Measurements from ENCODE around the gene HNRNPAB.

Gene HNRNPAB

DNA sequence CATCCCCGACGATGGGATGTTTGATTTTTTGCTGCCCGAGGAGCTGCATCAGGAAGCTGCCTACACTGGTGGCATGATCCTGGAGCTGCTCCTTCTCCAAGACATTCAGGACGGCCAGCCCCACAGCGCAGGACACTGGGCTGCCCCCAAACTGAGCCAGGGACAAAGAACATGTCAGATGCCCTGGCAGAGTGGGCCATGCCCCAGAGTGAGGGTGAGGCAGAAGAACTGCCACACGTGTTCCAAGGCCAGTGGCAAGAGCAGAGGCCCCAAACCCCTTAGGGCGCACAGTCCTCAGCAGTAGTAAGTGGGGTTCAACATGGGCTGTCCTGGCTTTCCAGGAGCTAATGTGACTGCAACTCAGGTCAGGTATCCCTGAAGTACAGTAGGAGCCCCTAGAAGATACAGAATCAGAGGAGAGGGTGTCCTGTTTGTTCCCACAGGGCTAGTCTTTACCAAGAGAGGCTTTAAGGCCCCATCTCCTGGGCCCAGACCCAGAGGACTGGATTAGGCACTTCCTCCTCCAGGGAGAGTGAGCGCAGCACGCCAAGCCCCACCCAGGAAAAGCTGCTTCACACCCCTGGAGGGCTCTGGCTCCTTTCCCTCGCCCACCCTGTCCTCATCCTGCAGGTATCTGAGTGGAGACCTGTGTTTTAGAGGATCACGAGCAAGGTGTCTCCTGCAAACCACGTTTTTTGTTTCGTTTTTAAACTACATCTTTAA lies 11.1 kb downstream of the HNRNPAB start:
- H3K36me3 ChIP-seq (ENCODE audit: control insufficient read depth in 1 of 2, insufficient read depth in 2 of 2, low read length in 2 of 2) = peaks cover 58 to 71% of the 10 kb centered on the region in 2 donors
- H3K4me3 ChIP-seq (ENCODE audit: low read depth in 1 of 2, low read length in 2 of 2) = no peak overlapping the region
- no peaks in the 10 kb centered on the region for H3K27me3 ChIP-seq (ENCODE audit: low read depth, low read length)
- H3K4me1 ChIP-seq (ENCODE audit: control insufficient read depth in 1 of 2, insufficient read depth in 2 of 2, low read length in 2 of 2) = peaks cover 0 to 5% of the 10 kb centered on the region in 2 donors
- no peaks in the 10 kb centered on the region for H3K9me3 ChIP-seq (ENCODE audit: control insufficient read depth in 1 of 2, low read length in 2 of 2)
- H3K27ac ChIP-seq (ENCODE audit: low read length) = peak overlapping the region; percentile 25

DNA sequence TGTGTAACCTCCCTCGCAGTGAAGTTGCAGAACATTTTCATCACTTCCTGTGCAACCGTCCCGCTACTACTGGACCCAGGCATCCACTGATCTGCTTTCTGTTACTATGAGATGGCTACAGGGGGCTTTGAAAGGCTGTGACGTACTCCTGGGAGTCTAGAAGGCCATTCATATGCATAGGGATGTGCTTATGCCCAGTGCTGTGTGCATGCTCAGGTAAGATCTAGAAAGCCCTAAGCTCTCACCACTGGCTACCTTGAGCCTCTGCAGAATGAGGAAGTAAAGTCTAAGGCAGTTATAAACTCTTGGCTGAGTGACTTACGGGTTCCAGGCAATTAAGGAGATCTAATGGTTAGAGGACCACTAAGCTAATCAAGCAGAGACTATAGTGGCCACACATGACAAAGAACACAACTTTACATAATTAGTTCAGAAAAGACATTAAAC lies 11.8 kb downstream of the HNRNPAB start:
- no peaks in the 10 kb centered on the region for H3K9me3 ChIP-seq (ENCODE audit: control insufficient read depth in 1 of 2, low read length in 2 of 2)
- peak overlapping the region; percentile 25 for H3K27ac ChIP-seq (ENCODE audit: low read length)
- H3K4me1 ChIP-seq (ENCODE audit: control insufficient read depth in 1 of 2, insufficient read depth in 2 of 2, low read length in 2 of 2) = peaks cover 0 to 5% of the 10 kb centered on the region in 2 donors
- no peak overlapping the region for H3K4me3 ChIP-seq (ENCODE audit: low read depth in 1 of 2, low read length in 2 of 2)
- no peaks in the 10 kb centered on the region for H3K27me3 ChIP-seq (ENCODE audit: low read depth, low read length)
- peaks cover 53 to 70% of the 10 kb centered on the region in 2 donors for H3K36me3 ChIP-seq (ENCODE audit: control insufficient read depth in 1 of 2, insufficient read depth in 2 of 2, low read length in 2 of 2)

DNA sequence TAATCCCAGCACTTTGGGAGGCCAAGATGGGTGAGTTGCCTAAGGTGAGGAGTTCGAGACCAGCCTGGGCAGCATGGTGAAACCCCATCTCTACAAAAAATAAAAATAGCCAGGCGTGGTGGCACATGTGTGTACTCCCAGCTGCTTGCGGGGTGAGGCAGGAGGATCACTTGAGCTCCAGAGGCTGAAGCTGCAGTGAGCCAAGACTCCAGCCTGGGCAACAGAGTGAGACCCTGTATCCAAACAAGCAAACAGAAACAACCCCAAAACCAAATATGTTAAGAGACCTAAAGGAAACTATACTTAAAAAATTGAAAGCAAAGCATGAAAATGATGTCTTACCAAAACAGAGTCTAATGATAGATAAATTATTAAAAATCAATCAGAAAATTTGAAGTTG lies 12.4 kb downstream of the HNRNPAB start:
- Histone ChIP-seq H3K4me3 (ENCODE audit: low read depth in 1 of 2, low read length in 2 of 2) (no peak overlapping the region), H3K9me3 (ENCODE audit: control insufficient read depth in 1 of 2, low read length in 2 of 2) (no peaks in the 10 kb centered on the region), H3K36me3 (ENCODE audit: control insufficient read depth in 1 of 2, insufficient read depth in 2 of 2, low read length in 2 of 2) (peaks cover 46 to 70% of the 10 kb centered on the region in 2 donors), H3K27me3 (ENCODE audit: low read depth, low read length) (no peaks in the 10 kb centered on the region), H3K27ac (ENCODE audit: low read length) (no peak overlapping the region), H3K4me1 (ENCODE audit: control insufficient read depth in 1 of 2, insufficient read depth in 2 of 2, low read length in 2 of 2) (peaks cover 0 to 5% of the 10 kb centered on the region in 2 donors)

DNA sequence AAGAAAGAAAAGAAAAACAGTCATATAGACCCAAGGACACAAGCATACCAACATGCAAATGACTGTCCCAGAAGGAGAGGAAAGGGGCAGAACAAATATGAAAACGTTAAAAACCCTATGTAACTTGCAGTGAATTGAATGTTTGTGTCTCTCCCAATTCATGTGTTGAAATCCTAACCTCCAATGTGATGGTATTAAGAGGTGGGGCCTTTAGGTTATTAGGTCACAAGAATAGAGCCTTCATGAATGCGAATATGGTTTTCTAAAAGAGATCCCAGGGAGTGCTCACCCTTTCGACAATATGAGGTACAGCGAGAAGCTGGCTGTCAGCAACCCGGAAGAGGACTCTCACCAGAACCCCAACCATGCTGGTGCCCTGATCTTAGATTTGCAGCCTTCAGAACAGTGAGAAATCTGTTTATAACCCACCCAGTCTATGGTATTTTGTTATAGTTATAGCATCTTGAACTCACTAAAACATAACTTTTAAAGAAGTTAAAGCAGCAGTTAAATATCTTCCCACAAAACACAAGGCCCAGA lies 14.0 kb downstream of the HNRNPAB start:
- H3K36me3 ChIP-seq (ENCODE audit: control insufficient read depth in 1 of 2, insufficient read depth in 2 of 2, low read length in 2 of 2) = peaks cover 38 to 63% of the 10 kb centered on the region in 2 donors
- peaks cover 0 to 5% of the 10 kb centered on the region in 2 donors for H3K4me1 ChIP-seq (ENCODE audit: control insufficient read depth in 1 of 2, insufficient read depth in 2 of 2, low read length in 2 of 2)
- no peaks in the 10 kb centered on the region for H3K9me3 ChIP-seq (ENCODE audit: control insufficient read depth in 1 of 2, low read length in 2 of 2)
- H3K27ac ChIP-seq (ENCODE audit: low read length) = no peak overlapping the region
- H3K27me3 ChIP-seq (ENCODE audit: low read depth, low read length) = no peaks in the 10 kb centered on the region
- H3K4me3 ChIP-seq (ENCODE audit: low read depth in 1 of 2, low read length in 2 of 2) = no peak overlapping the region

DNA sequence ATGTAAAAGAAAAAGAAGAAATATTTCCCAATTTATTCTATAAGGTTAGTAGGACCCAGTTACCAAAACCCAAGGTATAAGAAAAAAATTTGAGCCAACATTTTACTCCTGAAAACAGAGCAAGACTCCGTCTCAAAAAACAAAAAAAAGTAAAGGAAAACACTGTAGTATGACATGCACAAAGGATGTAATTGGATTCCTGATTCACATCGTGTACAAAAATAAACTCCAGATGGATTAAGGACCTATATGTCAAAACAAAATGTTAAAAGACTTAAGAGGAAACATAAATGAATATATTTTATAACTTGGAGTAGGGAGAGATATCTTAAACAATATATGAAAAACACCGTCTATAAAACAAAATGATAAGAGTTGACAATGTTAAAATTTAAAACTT lies 14.5 kb downstream of the HNRNPAB start:
- no peak overlapping the region for H3K27ac ChIP-seq (ENCODE audit: low read length)
- H3K4me1 ChIP-seq (ENCODE audit: control insufficient read depth in 1 of 2, insufficient read depth in 2 of 2, low read length in 2 of 2) = peaks cover 0 to 4% of the 10 kb centered on the region in 2 donors
- peaks cover 33 to 58% of the 10 kb centered on the region in 2 donors for H3K36me3 ChIP-seq (ENCODE audit: control insufficient read depth in 1 of 2, insufficient read depth in 2 of 2, low read length in 2 of 2)
- H3K9me3 ChIP-seq (ENCODE audit: control insufficient read depth in 1 of 2, low read length in 2 of 2) = no peaks in the 10 kb centered on the region
- H3K4me3 ChIP-seq (ENCODE audit: low read depth in 1 of 2, low read length in 2 of 2) = no peak overlapping the region
- no peaks in the 10 kb centered on the region for H3K27me3 ChIP-seq (ENCODE audit: low read depth, low read length)

DNA sequence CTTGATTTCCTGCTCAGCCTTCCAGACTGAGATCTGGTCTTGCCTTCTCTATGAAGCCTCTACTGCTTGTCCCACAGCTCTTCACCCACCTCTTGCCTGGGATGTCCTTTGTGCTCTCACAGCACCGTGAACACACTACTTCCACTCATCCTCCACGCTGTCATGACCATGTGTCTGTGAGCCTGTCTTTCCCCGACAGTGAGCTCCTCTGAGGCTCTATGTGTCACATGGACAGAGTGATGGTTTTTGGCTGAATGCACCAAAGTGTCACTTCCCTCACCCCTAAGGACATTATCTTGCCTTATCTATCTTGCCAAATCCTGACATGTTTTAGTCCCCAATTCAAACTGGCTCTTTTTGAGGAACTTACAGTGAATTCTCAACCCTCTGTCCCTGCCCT lies 16.9 kb downstream of the HNRNPAB start:
- Histone ChIP-seq H3K36me3 (ENCODE audit: control insufficient read depth in 1 of 2, insufficient read depth in 2 of 2, low read length in 2 of 2) (peaks cover 15 to 38% of the 10 kb centered on the region in 2 donors), H3K4me1 (ENCODE audit: control insufficient read depth in 1 of 2, insufficient read depth in 2 of 2, low read length in 2 of 2) (no peaks in the 10 kb centered on the region), H3K4me3 (ENCODE audit: low read depth in 1 of 2, low read length in 2 of 2) (no peak overlapping the region), H3K27ac (ENCODE audit: low read length) (no peak overlapping the region), H3K27me3 (ENCODE audit: low read depth, low read length) (no peaks in the 10 kb centered on the region), H3K9me3 (ENCODE audit: control insufficient read depth in 1 of 2, low read length in 2 of 2) (no peaks in the 10 kb centered on the region)

DNA sequence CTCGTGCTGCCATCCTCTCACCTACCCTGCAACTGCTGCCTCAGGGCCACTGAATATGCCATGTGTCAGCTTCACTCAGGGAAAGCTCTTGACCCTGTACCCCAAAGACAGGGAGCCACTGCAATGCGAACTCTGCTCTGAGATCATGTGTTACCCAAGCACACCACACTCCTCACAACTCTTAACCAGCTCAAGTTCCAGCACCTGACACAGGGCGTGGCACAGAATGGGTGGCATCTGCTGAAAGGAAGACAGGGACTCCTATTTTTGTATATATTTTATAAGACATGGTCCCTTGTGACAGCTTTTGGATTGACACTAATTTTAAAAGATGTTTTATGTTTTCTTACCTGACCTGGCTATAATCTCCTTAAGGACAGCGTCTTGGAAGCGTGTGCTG lies 17.5 kb downstream of the HNRNPAB start:
- Histone ChIP-seq H3K4me3 (ENCODE audit: low read depth in 1 of 2, low read length in 2 of 2) (no peak overlapping the region), H3K27ac (ENCODE audit: low read length) (no peak overlapping the region), H3K27me3 (ENCODE audit: low read depth, low read length) (no peaks in the 10 kb centered on the region), H3K36me3 (ENCODE audit: control insufficient read depth in 1 of 2, insufficient read depth in 2 of 2, low read length in 2 of 2) (peaks cover 12 to 38% of the 10 kb centered on the region in 2 donors), H3K9me3 (ENCODE audit: control insufficient read depth in 1 of 2, low read length in 2 of 2) (no peaks in the 10 kb centered on the region), H3K4me1 (ENCODE audit: control insufficient read depth in 1 of 2, insufficient read depth in 2 of 2, low read length in 2 of 2) (no peaks in the 10 kb centered on the region)

DNA sequence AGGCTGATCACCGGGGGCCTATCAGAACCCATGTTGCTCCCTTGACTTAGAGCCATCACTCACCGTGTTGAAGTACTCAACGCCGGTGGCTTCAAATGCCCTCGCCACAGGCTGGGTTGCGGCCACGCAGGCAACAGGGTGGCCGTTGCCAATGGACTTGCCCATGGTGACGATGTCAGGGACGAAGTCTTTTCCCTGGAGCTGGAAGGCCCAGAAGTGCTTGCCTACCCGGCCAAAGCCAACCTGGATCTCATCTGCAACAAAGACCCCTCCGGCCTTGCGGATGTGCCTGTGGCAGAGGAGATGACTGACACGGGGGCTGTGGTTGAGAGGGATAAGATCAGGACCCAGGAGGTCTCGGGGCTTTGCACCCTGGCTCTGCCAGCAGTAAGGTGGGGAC lies 18.0 kb downstream of the HNRNPAB start:
- H3K9me3 ChIP-seq (ENCODE audit: control insufficient read depth in 1 of 2, low read length in 2 of 2) = no peaks in the 10 kb centered on the region
- no peaks in the 10 kb centered on the region for H3K27me3 ChIP-seq (ENCODE audit: low read depth, low read length)
- H3K4me3 ChIP-seq (ENCODE audit: low read depth in 1 of 2, low read length in 2 of 2) = no peak overlapping the region
- no peaks in the 10 kb centered on the region for H3K4me1 ChIP-seq (ENCODE audit: control insufficient read depth in 1 of 2, insufficient read depth in 2 of 2, low read length in 2 of 2)
- peaks cover 14 to 42% of the 10 kb centered on the region in 2 donors for H3K36me3 ChIP-seq (ENCODE audit: control insufficient read depth in 1 of 2, insufficient read depth in 2 of 2, low read length in 2 of 2)
- no peak overlapping the region for H3K27ac ChIP-seq (ENCODE audit: low read length)

DNA sequence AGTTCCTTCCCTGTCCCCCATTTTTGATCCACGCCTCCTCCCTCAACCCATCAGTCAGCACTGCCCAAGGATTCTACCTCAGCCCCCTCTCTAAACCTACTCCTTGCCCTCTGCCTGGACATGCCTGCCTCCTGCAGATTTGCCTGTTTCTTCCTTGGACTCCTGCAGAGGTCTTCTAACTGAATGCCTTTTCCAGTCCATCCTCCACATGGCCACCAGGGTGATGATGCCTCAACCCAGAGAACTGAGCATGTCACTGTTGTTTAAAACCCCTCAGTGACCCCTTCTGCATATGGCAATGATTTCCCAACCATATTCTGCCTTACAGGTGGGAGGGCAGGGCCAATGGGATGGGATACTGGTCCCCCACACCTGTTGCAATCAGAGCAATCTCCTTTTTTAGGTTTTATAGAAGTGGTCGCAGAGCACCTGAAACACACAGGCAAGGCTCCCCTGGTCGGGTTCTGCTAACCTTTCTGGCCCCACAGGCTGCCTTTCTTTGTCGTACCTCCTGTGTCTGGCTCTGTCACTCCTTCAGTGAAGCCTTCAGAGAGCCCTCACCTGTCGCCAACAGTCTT lies 19.0 kb downstream of the HNRNPAB start:
- Histone ChIP-seq H3K36me3 (ENCODE audit: control insufficient read depth in 1 of 2, insufficient read depth in 2 of 2, low read length in 2 of 2) (peaks cover 24 to 50% of the 10 kb centered on the region in 2 donors), H3K4me1 (ENCODE audit: control insufficient read depth in 1 of 2, insufficient read depth in 2 of 2, low read length in 2 of 2) (no peaks in the 10 kb centered on the region), H3K4me3 (ENCODE audit: low read depth in 1 of 2, low read length in 2 of 2) (no peak overlapping the region), H3K9me3 (ENCODE audit: control insufficient read depth in 1 of 2, low read length in 2 of 2) (no peaks in the 10 kb centered on the region), H3K27me3 (ENCODE audit: low read depth, low read length) (no peaks in the 10 kb centered on the region), H3K27ac (ENCODE audit: low read length) (no peak overlapping the region)

DNA sequence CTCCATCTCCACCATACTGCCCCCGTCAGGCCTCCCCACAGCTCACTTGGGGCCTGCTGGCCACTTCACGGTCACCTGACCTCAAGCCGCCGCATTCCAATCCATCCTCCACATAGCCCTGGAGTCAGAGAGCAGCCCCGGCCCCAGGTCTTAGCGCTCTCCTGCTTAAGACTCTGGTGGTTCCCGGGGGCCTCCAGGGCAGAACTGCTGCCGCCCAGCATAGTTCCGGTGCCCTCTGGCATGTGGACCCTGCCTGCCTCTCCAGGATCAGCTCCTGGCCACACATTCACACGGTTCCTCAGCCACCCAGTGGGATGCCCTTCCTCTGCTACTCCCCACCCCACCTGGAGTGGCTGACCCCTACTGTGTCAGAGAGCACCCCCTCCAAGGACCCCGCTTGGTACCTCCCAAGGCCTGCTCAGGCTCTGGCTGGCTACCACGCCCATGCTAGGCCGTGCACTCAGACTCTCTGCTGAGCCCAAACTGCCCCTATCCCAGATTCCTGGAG lies 19.5 kb downstream of the HNRNPAB start:
- Histone ChIP-seq H3K27me3 (ENCODE audit: low read depth, low read length) (no peaks in the 10 kb centered on the region), H3K9me3 (ENCODE audit: control insufficient read depth in 1 of 2, low read length in 2 of 2) (no peaks in the 10 kb centered on the region), H3K4me3 (ENCODE audit: low read depth in 1 of 2, low read length in 2 of 2) (no peak overlapping the region), H3K4me1 (ENCODE audit: control insufficient read depth in 1 of 2, insufficient read depth in 2 of 2, low read length in 2 of 2) (no peaks in the 10 kb centered on the region), H3K27ac (ENCODE audit: low read length) (no peak overlapping the region), H3K36me3 (ENCODE audit: control insufficient read depth in 1 of 2, insufficient read depth in 2 of 2, low read length in 2 of 2) (peaks cover 30 to 50% of the 10 kb centered on the region in 2 donors)

DNA sequence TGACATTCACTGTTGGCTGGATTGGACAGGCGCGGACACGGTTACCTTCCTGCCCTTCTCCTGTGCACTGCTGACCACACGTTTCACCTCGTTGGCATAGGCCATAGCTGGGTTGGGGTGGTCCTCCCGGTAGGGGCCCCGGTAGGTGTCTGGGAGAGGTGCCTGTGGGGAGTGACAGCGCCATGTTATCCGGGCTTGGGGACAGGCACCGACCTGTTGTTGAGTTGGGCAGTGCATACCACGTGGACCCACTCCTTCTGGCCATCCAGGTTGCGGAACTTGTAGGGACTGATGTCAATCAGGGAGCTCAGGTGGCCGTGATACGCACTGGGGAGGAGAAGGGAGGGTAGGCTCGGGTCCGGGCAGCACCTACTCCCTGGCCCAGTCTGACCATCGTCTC lies 20.1 kb downstream of the HNRNPAB start:
- Histone ChIP-seq H3K27ac (ENCODE audit: low read length) (no peak overlapping the region), H3K4me3 (ENCODE audit: low read depth in 1 of 2, low read length in 2 of 2) (no peak overlapping the region), H3K9me3 (ENCODE audit: control insufficient read depth in 1 of 2, low read length in 2 of 2) (no peaks in the 10 kb centered on the region), H3K27me3 (ENCODE audit: low read depth, low read length) (no peaks in the 10 kb centered on the region), H3K4me1 (ENCODE audit: control insufficient read depth in 1 of 2, insufficient read depth in 2 of 2, low read length in 2 of 2) (no peaks in the 10 kb centered on the region), H3K36me3 (ENCODE audit: control insufficient read depth in 1 of 2, insufficient read depth in 2 of 2, low read length in 2 of 2) (peaks cover 33 to 53% of the 10 kb centered on the region in 2 donors)

All from muscle layer of duodenum (tissue), 2 donors.